Measurements from ENCODE around the gene ARHGAP44.

ARHGAP44 gene

DNA sequence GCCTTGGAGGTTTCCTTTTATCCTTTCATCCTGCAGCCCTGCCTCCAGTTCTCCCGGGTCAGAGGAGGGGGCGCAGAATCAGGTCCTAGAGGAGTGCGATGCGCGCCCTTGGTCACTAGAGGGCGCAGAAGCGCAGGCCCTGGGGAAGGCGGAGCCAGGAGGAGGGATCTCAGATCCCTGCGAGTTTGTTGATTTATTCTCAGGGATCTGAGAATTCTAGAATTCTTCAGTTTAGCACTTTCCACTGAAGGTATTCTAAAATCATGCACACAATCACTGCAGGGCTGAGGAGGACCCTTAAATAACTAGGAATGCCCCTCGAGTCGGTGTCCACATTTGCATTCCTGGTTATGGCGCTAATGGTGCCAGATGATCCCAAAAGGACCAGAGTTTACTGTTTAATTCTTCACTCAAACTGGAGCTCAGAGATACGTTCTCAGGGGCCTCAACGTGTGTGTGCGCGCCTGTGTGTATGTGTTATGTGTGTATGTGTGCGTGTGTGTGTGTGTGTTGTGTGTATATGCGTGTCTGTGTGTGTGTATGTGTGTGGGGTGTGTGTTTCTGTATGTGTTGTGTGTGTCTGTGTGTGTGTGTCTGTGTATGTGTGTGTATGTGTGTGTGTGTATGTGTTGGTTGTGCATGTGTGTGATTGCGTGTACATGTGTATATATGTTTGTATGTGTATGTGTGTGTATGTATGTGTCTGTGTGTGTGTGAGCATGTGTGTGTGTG is 235.4 kb downstream of the ARHGAP44 start:
- DNase-seq (ENCODE audit: low read depth), result peak; percentile 40

- DNase-seq (ENCODE audit: low read depth), result no peak
Observed at GRCh38 chr17:13025258-13025627, 235.9 kb downstream of the ARHGAP44 start.

DNA sequence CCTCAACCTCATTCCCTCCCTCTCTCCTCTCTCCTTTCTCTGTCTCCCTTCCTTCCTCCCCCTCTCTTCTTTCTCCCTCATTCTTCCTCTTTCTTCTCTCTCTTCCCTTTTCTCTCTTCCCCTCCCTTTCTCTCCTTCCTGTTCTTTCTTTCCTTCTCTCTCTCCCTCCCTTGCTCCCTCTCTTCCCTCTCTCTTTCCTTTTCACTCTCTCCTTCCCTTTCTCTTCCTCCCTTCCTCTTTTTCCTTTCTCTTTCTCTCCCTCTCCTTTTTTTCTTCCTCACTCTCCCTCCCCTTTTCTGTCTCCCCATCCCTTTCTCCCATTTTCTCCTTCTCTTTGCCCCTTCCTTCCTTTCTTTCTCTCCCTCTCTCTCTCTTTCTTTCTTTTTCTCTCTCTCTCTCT is 236.4 kb downstream of the ARHGAP44 start:
- no peak for DNase-seq (ENCODE audit: low read depth)

DNA sequence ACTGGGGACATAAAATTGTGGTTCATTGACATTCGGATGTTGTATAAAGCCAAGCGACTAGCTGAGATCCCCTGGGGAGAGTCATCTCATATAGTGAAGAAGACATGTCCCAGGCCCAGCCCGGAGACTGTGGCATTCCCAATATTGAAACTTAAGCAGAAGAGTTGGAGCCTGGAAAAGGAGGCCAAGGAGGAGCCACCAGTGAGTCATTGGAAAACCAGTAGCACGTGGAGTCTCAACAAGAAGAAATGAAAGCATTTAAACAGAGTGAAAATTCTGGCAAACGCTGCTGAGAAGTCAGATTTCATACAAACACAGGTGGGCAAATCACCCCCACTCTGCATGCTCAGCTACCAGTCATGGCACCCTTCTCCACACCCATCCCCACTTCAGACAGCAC is 237.9 kb downstream of the ARHGAP44 start:
- DNase-seq (ENCODE audit: low read depth), result no peak

GRCh38 chr17:13029340-13029739 is 240.0 kb downstream of the ARHGAP44 start:
- no peak for DNase-seq (ENCODE audit: low read depth)

GRCh38 chr17:13030056-13030455 is 240.8 kb downstream of the ARHGAP44 start:
- DNase-seq (ENCODE audit: low read depth), result no peak

DNA sequence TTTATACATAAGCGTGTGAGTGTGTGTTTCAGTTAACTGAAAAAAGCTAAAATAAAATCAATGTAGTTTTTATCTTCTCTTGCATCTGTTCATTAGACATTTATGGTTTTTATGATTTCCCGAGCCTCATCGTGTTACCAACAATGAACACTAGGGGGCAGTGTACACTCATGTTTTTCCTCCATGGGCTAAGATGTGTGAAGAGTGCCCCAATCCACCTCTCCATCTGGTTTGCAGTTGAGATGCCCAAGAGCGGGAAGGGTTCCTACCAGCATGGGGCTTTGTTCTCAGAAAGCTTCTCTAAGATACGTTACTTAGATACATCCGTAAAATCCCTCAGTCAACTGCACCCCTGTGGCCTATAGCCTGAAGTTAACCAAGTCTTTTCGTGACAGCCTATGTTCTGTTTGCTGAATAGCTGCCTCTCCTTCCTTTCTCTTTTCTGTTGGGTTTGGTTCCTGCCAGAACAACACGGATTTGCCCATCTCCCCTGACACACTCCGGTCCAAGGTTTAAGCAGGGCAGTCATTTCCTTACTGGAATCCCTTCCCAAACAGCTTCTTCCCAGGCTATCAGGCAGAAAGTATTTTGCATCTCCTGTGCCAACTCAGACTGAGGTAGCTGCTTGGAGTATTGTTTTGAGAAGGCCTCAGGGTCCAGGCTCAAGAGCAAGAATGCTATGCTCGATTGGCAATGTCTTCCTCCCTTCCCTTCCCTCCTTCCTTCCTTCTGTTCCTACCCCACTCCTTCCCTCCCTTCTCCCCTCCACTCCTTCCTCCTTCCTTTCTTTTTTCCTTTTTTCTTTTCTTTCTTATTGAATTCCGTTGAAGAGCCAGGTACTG is 241.4 kb downstream of the ARHGAP44 start:
- DNase-seq (ENCODE audit: low read depth), result peak; percentile 31

DNA sequence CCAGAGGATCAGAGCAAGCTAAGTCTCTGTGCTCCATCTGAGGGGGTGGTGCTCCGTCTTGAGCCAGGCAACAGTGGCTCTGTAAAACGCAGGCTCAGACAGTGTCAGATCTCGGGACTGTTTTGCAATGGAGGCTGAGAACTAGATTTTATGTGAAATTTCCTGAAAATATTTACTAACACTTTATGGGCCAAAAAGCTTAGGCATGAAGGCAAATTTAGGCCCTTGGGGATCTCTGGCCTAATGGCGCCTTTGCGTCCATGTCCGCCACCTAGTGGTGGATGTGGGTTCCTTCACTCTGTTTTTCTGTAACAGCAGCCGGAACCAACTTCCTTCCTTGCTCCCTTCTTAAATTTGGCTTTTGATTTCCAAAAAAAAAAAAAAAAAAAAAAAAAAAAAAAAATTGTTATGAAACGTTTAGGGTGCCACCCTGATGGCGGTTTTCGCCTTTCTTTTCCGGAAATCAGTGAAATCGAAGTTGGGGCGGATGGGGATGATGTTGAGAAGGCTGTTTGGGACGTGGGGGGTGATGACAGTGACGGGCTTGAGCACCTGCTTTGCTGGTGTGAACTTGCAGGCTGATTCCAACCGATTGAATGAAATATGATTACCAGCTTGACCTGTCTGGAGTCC is 242.5 kb downstream of the ARHGAP44 start:
- peak; percentile 15 for DNase-seq (ENCODE audit: low read depth)

DNA sequence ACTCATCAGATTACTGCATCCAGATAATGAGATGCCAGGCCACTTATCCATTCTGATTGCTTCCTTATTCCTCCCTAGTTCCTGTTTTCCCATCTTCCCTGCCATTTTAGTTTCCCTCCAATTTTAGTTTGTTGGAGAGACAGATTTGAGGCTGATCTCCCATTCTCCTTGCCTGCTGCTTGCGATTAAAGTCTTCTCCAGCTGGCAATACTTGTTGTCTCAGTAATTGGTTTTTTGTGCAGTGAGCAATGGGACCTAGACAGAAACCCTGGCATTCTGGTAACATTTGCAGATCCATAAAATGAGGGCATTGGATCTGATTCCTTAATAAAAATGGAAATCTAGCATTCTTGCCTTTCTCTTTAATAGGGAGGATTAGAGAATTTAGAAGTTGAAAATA is 246.1 kb downstream of the ARHGAP44 start:
- no peak for DNase-seq (ENCODE audit: low read depth)

- DNase-seq (ENCODE audit: low read depth), result no peak
Observed at GRCh38 chr17:13036751-13037150, 247.5 kb downstream of the ARHGAP44 start.

GRCh38 chr17:13038931-13039665 is 249.8 kb downstream of the ARHGAP44 start:
- DNase-seq (ENCODE audit: low read depth), result no peak
